IPS-18a (cell line): ENCODE data around the gene MORC2.

Experiments
- H3K27ac ChIP-seq: one replicate; pipeline ENCODE4 v1.5.1; 2013; ENCODE audit warnings: low read length
- H3K27me3 ChIP-seq: one replicate; pipeline ENCODE4 v1.6.1; 2013; ENCODE audit warnings: mild to moderate bottlenecking, low read length; ENCODE audit not compliant: control insufficient read depth, insufficient read depth
- H3K36me3 ChIP-seq: one replicate; pipeline ENCODE4 v1.6.1; 2013; ENCODE audit warnings: low read depth, low read length; ENCODE audit not compliant: control insufficient read depth
- H3K4me1 ChIP-seq: one replicate; pipeline ENCODE4 v1.6.1; 2013; ENCODE audit warnings: low read depth, low read length; ENCODE audit not compliant: control insufficient read depth
- H3K4me3 ChIP-seq: one replicate; pipeline ENCODE4 v1.5.1; 2013; ENCODE audit warnings: low read length
- H3K9ac ChIP-seq: one replicate; pipeline ENCODE4 v1.6.1; 2013; ENCODE audit warnings: mild to moderate bottlenecking, low read length, moderate library complexity
- H3K9me3 ChIP-seq: one replicate; pipeline ENCODE4 v1.6.1; 2013; ENCODE audit warnings: low read depth, low read length; ENCODE audit not compliant: control insufficient read depth

MORC2 gene

DNA sequence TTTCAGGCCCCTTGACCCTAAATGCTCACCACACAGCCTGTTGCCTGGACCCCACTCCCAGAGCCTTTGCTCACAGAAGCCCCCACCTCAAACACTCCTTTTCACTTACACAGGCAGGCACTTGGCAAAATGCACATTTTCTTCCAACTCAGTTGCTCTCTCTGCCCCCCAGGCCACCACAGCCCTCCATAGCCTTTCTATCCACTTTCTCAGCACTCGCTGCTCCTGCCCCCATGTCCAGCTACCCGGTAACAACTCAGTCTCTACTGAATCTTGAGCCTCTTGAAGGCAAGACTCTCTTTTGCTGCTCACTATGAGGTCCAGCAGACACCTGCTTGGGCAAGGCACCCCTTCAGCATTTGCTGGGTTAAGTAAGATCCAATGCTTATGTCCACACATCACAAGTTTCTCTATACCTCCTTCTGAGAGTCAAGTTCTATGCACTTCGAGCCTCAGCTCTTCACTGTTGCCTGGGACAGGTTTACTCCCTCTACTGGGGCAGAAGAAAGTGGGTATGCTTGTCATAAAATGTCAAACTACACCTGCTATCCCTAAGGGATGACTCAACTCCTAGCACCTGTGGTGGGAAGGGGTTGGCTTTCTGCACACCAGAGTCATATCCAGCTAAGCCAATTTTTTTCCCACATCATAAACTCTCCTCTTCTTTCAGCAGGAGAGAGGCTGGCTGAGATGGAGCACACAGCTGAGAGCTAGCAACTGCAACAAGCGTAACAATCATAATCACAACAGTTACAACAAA, 36.9 kb downstream of the MORC2 start:
- Histone ChIP-seq H3K4me3 (no peak overlapping the region), H3K4me1 (no peaks in the 10 kb centered on the region), H3K9ac (no peak overlapping the region), H3K27ac (no peak overlapping the region), H3K36me3 (peaks cover 96% of the 10 kb centered on the region), H3K9me3 (no peaks in the 10 kb centered on the region), H3K27me3 (no peaks in the 10 kb centered on the region)

DNA sequence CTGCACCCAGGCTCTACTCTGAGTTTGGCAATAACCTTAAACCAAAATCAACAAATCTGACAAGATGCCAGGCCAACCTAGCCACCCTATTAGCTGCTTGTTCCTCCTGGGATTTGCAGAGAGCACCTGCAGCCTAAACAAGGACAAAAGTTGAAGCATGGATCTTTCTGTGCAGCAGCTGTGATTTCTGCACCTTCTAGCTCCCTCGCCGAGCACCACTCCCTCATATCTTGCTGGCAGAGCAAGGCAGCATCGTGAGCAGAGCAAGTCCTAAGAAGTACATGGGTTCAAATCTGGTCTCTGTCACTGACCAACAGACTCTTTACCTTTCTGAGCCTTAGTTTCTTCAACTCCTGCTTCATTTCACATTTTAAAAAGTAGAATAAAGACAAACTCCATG, 38.3 kb downstream of the MORC2 start:
- peaks cover 94% of the 10 kb centered on the region for H3K36me3 ChIP-seq
- H3K9me3 ChIP-seq, result no peaks in the 10 kb centered on the region
- H3K27ac ChIP-seq, result no peak overlapping the region
- no peaks in the 10 kb centered on the region for H3K27me3 ChIP-seq
- no peak overlapping the region for H3K4me3 ChIP-seq
- no peak overlapping the region for H3K9ac ChIP-seq
- H3K4me1 ChIP-seq, result no peaks in the 10 kb centered on the region

- Histone ChIP-seq H3K27ac (no peak overlapping the region), H3K4me1 (no peaks in the 10 kb centered on the region), H3K9ac (no peak overlapping the region), H3K4me3 (no peak overlapping the region), H3K36me3 (peaks cover 85% of the 10 kb centered on the region), H3K9me3 (no peaks in the 10 kb centered on the region), H3K27me3 (no peaks in the 10 kb centered on the region)
These were observed 40.2 kb downstream of the MORC2 start for GRCh38 chr22:30928401-30928800.

DNA sequence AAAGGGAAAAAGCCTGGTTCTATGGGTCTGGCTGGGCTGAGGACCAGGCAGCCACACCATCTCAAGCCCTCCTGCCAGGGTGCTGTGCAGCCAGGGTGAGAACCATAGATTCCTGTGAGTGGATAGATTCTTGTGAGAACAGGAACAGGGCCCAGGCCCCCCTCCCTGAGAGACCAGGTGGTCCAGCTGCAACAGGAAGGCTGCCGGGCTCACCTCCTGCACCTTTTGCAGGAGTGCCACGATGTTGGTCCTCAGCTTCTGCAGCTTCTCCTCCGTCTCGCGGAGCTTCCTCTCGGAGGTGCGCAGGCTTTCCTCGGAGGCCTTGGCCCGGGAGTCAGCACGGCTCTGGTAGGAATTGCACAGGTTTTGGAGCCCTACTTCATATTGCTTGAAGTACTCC, 40.8 kb downstream of the MORC2 start:
- Histone ChIP-seq H3K4me1 (no peaks in the 10 kb centered on the region), H3K4me3 (no peak overlapping the region), H3K9me3 (no peaks in the 10 kb centered on the region), H3K36me3 (peaks cover 79% of the 10 kb centered on the region), H3K27ac (no peak overlapping the region), H3K27me3 (no peaks in the 10 kb centered on the region), H3K9ac (no peak overlapping the region)

GRCh38 chr22:30926706-30927105, 41.9 kb downstream of the MORC2 start:
- no peaks in the 10 kb centered on the region for H3K4me1 ChIP-seq
- no peak overlapping the region for H3K9ac ChIP-seq
- peaks cover 68% of the 10 kb centered on the region for H3K36me3 ChIP-seq
- H3K9me3 ChIP-seq, result no peaks in the 10 kb centered on the region
- H3K27ac ChIP-seq, result no peak overlapping the region
- H3K4me3 ChIP-seq, result no peak overlapping the region
- no peaks in the 10 kb centered on the region for H3K27me3 ChIP-seq

GRCh38 chr22:30925667-30926066, 42.9 kb downstream of the MORC2 start:
- Histone ChIP-seq H3K27me3 (no peaks in the 10 kb centered on the region), H3K36me3 (peaks cover 57% of the 10 kb centered on the region)

GRCh38 chr22:30923168-30923900, 45.2 kb downstream of the MORC2 start:
- Histone ChIP-seq H3K36me3 (peaks cover 38% of the 10 kb centered on the region), H3K9ac (no peak overlapping the region), H3K27me3 (no peaks in the 10 kb centered on the region), H3K4me3 (no peak overlapping the region), H3K27ac (no peak overlapping the region), H3K9me3 (no peaks in the 10 kb centered on the region), H3K4me1 (no peaks in the 10 kb centered on the region)

More at GRCh38 chr22:30925667-30926066, 42.9 kb downstream of the MORC2 start:
- Histone ChIP-seq H3K9ac (no peak overlapping the region), H3K4me1 (no peaks in the 10 kb centered on the region), H3K4me3 (no peak overlapping the region), H3K27ac (no peak overlapping the region), H3K9me3 (no peaks in the 10 kb centered on the region)

DNA sequence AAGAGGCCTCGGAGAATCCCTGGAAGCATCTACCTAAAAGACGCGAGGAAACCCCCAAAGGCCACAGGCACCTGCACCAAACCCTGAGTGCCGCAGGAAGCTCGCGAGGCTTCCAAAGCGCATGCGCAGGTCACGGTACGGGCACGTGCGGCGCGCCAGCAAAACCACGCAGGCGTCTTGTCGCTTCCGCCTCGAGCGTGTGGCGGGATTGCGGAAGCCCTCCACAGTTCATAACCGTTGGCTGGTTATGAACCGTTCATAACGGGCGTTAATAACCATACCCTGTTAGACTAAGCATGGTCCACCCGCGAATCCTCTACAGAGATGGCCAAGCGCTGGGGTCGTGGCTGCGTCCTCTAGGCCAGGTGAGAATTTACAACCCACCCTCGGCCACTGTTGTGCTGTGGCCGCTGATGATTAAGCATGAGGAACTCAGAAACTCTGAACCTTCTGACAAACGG, 46.4 kb downstream of the MORC2 start:
- Histone ChIP-seq H3K4me3 (no peak overlapping the region), H3K27ac (no peak overlapping the region), H3K27me3 (no peaks in the 10 kb centered on the region), H3K9ac (no peak overlapping the region), H3K36me3 (peaks cover 26% of the 10 kb centered on the region), H3K4me1 (no peaks in the 10 kb centered on the region), H3K9me3 (no peaks in the 10 kb centered on the region)

GRCh38 chr22:30921108-30921507, 47.5 kb downstream of the MORC2 start:
- Histone ChIP-seq H3K27ac (no peak overlapping the region), H3K27me3 (no peaks in the 10 kb centered on the region), H3K4me3 (no peak overlapping the region), H3K9ac (no peak overlapping the region), H3K9me3 (no peaks in the 10 kb centered on the region), H3K4me1 (no peaks in the 10 kb centered on the region), H3K36me3 (peaks cover 18% of the 10 kb centered on the region)

- Histone ChIP-seq H3K4me3 (no peak overlapping the region), H3K4me1 (no peaks in the 10 kb centered on the region), H3K9me3 (peaks cover 5% of the 10 kb centered on the region), H3K27ac (no peak overlapping the region), H3K9ac (no peak overlapping the region), H3K27me3 (no peaks in the 10 kb centered on the region), H3K36me3 (peaks cover 11% of the 10 kb centered on the region)
These were observed 48.2 kb downstream of the MORC2 start for GRCh38 chr22:30920407-30920806.

DNA sequence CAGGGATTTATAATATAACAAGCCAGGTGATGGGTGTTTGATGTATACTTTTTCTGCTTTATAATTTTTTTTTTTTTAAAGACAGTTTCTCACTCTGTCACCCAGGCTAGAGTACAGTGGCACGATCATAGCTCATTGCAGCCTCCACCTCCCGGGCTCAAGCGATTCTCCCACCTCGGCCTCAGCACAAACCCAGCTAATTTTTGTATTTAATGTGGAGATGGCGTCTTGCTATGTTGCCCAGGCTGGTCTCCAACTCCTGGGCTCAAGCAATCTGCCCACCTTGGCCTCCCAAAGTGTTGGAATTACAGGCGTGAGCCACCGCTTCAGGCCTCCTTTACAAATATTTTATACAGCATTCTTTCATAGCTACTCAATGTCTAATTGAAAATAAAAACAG, 48.6 kb downstream of the MORC2 start:
- H3K9ac ChIP-seq, result no peak overlapping the region
- H3K27me3 ChIP-seq, result no peaks in the 10 kb centered on the region
- peaks cover 7% of the 10 kb centered on the region for H3K36me3 ChIP-seq
- no peak overlapping the region for H3K4me3 ChIP-seq
- no peak overlapping the region for H3K27ac ChIP-seq
- H3K4me1 ChIP-seq, result no peaks in the 10 kb centered on the region
- H3K9me3 ChIP-seq, result peaks cover 5% of the 10 kb centered on the region

- no peak overlapping the region for H3K27ac ChIP-seq
- H3K4me3 ChIP-seq, result no peak overlapping the region
- H3K9me3 ChIP-seq, result peaks cover 5% of the 10 kb centered on the region
- no peaks in the 10 kb centered on the region for H3K4me1 ChIP-seq
- H3K9ac ChIP-seq, result no peak overlapping the region
- no peaks in the 10 kb centered on the region for H3K36me3 ChIP-seq
- no peaks in the 10 kb centered on the region for H3K27me3 ChIP-seq
These were observed 49.8 kb downstream of the MORC2 start for GRCh38 chr22:30918761-30919160.
